Naive thymus-derived CD8-positive, alpha-beta T cell (primary cell): ENCODE data around the gene CXorf58. TPM values are rescaled to one million over a fixed set of nuclear protein-coding genes. Genes with fewer than 3 reads are reported as not detected.

Source experiments
- ATAC-seq, 2 donors: fragments of 150-1000 bp; cut with Tn5 transposase in 1 of 2; sonication (Bioruptor Pico), chemical (Tn5 transposase) in 1 of 2; 1 replicate in 1 of 2; 2 replicates in 1 of 2; pipeline ENCODE4 v1.10.0; 2021; ENCODE audit warnings: mild to moderate bottlenecking in 2 of 2, moderate library complexity in 2 of 2
- POLR2A ChIA-PET: fragments of 350-600 bp; sonication (Branson Sonifier 250); formaldehyde crosslinking; loops from one replicate; lab custom pipeline; 2021; ENCODE audit warnings: antibody characterized with exemption; lab: Charles Lee
- DNase-seq, 10 donors: peaks; one replicate each; pipeline versions ENCODE4 v3.0.0 to v3.0.0-alpha.2; 2020 to 2022
- H3K27ac Mint-ChIP-seq, 10 donors: one replicate each; pipeline ENCODE4 v1.8.0; 2020 to 2022; ENCODE audit warnings: mild to moderate bottlenecking in 10 of 10, mixed read lengths in 10 of 10, moderate library complexity in 4 of 10, inconsistent platforms in 1 of 10
- H3K27me3 Mint-ChIP-seq, 5 donors: one replicate each; pipeline ENCODE4 v1.8.0; 2021 to 2022; ENCODE audit warnings: mixed read lengths in 5 of 5
- H3K36me3 Mint-ChIP-seq, 3 donors: one replicate each; pipeline ENCODE4 v1.8.0; 2020 to 2022; ENCODE audit warnings: mixed read lengths in 3 of 3, mild to moderate bottlenecking in 2 of 3, inconsistent platforms in 1 of 3
- H3K4me1 Mint-ChIP-seq, 4 donors: one replicate each; pipeline ENCODE4 v1.8.0; 2021 to 2022; ENCODE audit warnings: mixed read lengths in 4 of 4
- H3K4me3 Mint-ChIP-seq, 10 donors: one replicate each; pipeline ENCODE4 v1.8.0; 2020 to 2022; ENCODE audit warnings: mild to moderate bottlenecking in 10 of 10, mixed read lengths in 10 of 10, moderate library complexity in 6 of 10, inconsistent platforms in 1 of 10
- H3K9me3 Mint-ChIP-seq, 9 donors: one replicate each; pipeline ENCODE4 v1.8.0; 2020 to 2022; ENCODE audit warnings: mixed read lengths in 9 of 9, mild to moderate bottlenecking in 3 of 9, inconsistent platforms in 1 of 9, moderate library complexity in 1 of 9
- polyA plus RNA-seq, 3 donors: library from polyadenylated mRNA; unstranded; fragments of 300-500 nt; fragmentation: Illumina TruSeq; gene quantifications; one replicate each; pipeline ENCODE4 v1.2.3, GENCODE V29; 2021
- total RNA-seq, 8 experiments: library from RNA in 2 of 8; stranded (reverse) in 2 of 8; gene quantifications; one replicate each; pipeline ENCODE4 v1.2.3 and lab custom pipeline; 2021 to 2026

CXorf58 gene
- total and polyA plus RNA-seq, 5 experiments from 2014 or later: not detected

GRCh38 chrX:23978491-23978890 is 70.7 kb downstream of the CXorf58 start:
- H3K4me3 Mint-ChIP-seq: no peak overlapping the region
- H3K9me3 Mint-ChIP-seq: no peaks in the 10 kb centered on the region
- H3K27me3 Mint-ChIP-seq: no peaks in the 10 kb centered on the region
- H3K36me3 Mint-ChIP-seq: peaks cover 0 to 11% (median 3%) of the 10 kb centered on the region in 3 donors
- no peak overlapping the region for H3K27ac Mint-ChIP-seq
- POLR2A ChIA-PET: no interaction called here
- no peak for ATAC-seq
- H3K4me1 Mint-ChIP-seq: peaks cover 0 to 7% (median 1%) of the 10 kb centered on the region in 4 donors
- no peak for DNase-seq

- no peaks in the 10 kb centered on the region for H3K27me3 Mint-ChIP-seq
- H3K4me1 Mint-ChIP-seq: peaks cover 0 to 7% (median 1%) of the 10 kb centered on the region in 4 donors
- H3K4me3 Mint-ChIP-seq: no peak overlapping the region
- H3K36me3 Mint-ChIP-seq: peaks cover 0 to 18% (median 3%) of the 10 kb centered on the region in 3 donors
- H3K27ac Mint-ChIP-seq: peak overlapping the region in 1 of 10 donors; percentile 33
- POLR2A ChIA-PET: no interaction called here
- DNase-seq: no peak
- H3K9me3 Mint-ChIP-seq: no peaks in the 10 kb centered on the region
- ATAC-seq: no peak
These were observed 72.2 kb downstream of the CXorf58 start for GRCh38 chrX:23980011-23980441.

- Mint-ChIP-seq H3K36me3 (peaks cover 0 to 21% (median 3%) of the 10 kb centered on the region in 3 donors), H3K27me3 (no peaks in the 10 kb centered on the region), H3K4me3 (no peak overlapping the region), H3K27ac (no peak overlapping the region), H3K9me3 (no peaks in the 10 kb centered on the region), H3K4me1 (peaks cover 0 to 7% (median 1%) of the 10 kb centered on the region in 4 donors)
- ATAC-seq: no peak
- DNase-seq: no peak
- POLR2A ChIA-PET: interaction anchor here (0.7 kb wide), 1 partner anchor 200 kb away, joined by 4 read pairs; no protein-coding TSS in a partner anchor
These were observed 73.4 kb downstream of the CXorf58 start for GRCh38 chrX:23981222-23981621.

- peak overlapping the region in 2 of 10 donors; percentile 35 to 82 for H3K27ac Mint-ChIP-seq
- H3K4me3 Mint-ChIP-seq: no peak overlapping the region
- peaks cover 0 to 26% (median 3%) of the 10 kb centered on the region in 3 donors for H3K36me3 Mint-ChIP-seq
- H3K9me3 Mint-ChIP-seq: no peaks in the 10 kb centered on the region
- POLR2A ChIA-PET: interaction anchor here (0.7 kb wide), 1 partner anchor 200 kb away, joined by 4 read pairs; no protein-coding TSS in a partner anchor
- no peaks in the 10 kb centered on the region for H3K27me3 Mint-ChIP-seq
- DNase-seq (no peak), ATAC-seq (no peak)
- H3K4me1 Mint-ChIP-seq: peaks cover 0 to 7% (median 2%) of the 10 kb centered on the region in 4 donors
These were observed 73.9 kb downstream of the CXorf58 start for GRCh38 chrX:23981711-23982110.

GRCh38 chrX:23982891-23983290 is 75.1 kb downstream of the CXorf58 start:
- DNase-seq: no peak
- H3K4me1 Mint-ChIP-seq: peaks cover 0 to 7% (median 2%) of the 10 kb centered on the region in 4 donors
- H3K36me3 Mint-ChIP-seq: peaks cover 0 to 36% (median 4%) of the 10 kb centered on the region in 3 donors
- H3K27ac Mint-ChIP-seq: peak overlapping the region in 3 of 10 donors; percentile 11 to 54 (median 44)
- no peak for ATAC-seq
- H3K9me3 Mint-ChIP-seq: no peaks in the 10 kb centered on the region
- H3K27me3 Mint-ChIP-seq: no peaks in the 10 kb centered on the region
- POLR2A ChIA-PET: no interaction called here
- no peak overlapping the region for H3K4me3 Mint-ChIP-seq

Other genes with a start within 250 kb of the CXorf58 start
- gene PRDX4, start 240.5 kb upstream of the CXorf58 start, total RNA-seq: 1 to 10 TPM; 9.0 to 9.9 TPM
- gene PRDX4, start 240.5 kb upstream of the CXorf58 start, polyA plus RNA-seq: 10 to 100 TPM; 33.0 to 45.1 (median 44.3) TPM
- gene ACOT9, start 164.7 kb upstream of the CXorf58 start, total RNA-seq: 10 to 100 TPM; 14.4 to 14.8 TPM
- 10 to 100 TPM in 1 of 3 donors, 1 to 10 TPM in 2; 5.9 to 13.0 (median 7.5) TPM for gene ACOT9, start 164.7 kb upstream of the CXorf58 start, polyA plus RNA-seq
- 100 to 1,000 TPM; 116 to 121 TPM for gene SAT1, start 124.8 kb upstream of the CXorf58 start, total RNA-seq
- gene SAT1, start 124.8 kb upstream of the CXorf58 start, polyA plus RNA-seq: 10 to 100 TPM; 50.1 to 91.0 (median 83.3) TPM
- gene APOO, start 68 bp upstream of the CXorf58 start, total RNA-seq: 10 to 100 TPM in 1 of 2 experiments, 1 to 10 TPM in 1; 6.8 to 10.8 TPM
- gene APOO, start 68 bp upstream of the CXorf58 start, polyA plus RNA-seq: 10 to 100 TPM; 15.9 to 20.2 (median 19.7) TPM
- gene KLHL15, start 119.2 kb downstream of the CXorf58 start, total RNA-seq: 1 to 10 TPM; 8.8 to 8.9 TPM
- 1 to 10 TPM; 1.8 to 2.7 (median 2.5) TPM for gene KLHL15, start 119.2 kb downstream of the CXorf58 start, polyA plus RNA-seq
- 100 to 1,000 TPM; 267 to 283 TPM for gene EIF2S3, start 146.9 kb downstream of the CXorf58 start, total RNA-seq
- 100 to 1,000 TPM; 123 to 148 (median 141) TPM for gene EIF2S3, start 146.9 kb downstream of the CXorf58 start, polyA plus RNA-seq
- gene ZFX, start 241.7 kb downstream of the CXorf58 start, total RNA-seq: 10 to 100 TPM; 71.1 to 75.1 TPM
- gene ZFX, start 241.7 kb downstream of the CXorf58 start, polyA plus RNA-seq: 10 to 100 TPM; 30.3 to 32.4 (median 30.4) TPM